ENCODE measurements around the gene LETM1. TPM values are rescaled to one million over a fixed set of nuclear protein-coding genes. Genes with fewer than 3 reads are reported as not detected.

Gene LETM1
- total RNA-seq, 1 experiment from 2014 or later, result 102 TPM

DNA sequence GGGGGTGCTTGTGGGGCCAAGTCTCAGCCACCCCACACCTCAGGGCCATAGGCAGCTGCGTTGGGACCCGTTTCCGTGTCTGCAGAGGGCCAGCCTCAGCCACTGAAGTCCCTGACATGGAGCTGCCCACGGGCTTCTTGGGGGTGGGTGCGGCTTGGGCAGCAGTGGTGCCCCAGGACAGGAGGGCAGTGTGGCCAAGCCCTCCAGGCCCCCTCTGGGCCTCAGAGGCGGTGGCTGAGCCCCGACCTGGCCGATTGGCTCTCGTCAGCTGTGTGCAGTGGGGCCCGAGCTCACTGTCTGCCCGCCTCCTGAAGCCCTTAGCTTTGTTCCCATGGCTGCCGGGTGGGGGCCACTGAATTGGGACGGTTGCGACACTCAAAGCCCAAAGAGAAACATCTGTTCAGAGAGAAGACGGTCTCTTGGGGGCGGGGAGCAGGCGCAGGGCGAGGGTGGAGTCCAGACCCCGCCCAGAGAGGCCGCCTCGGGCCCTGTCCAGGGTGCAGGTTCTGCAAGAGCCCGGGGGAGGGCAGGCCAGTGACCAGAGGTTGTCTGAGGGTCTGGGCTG lies 53.7 kb downstream of the LETM1 start:
- POLR2A ChIA-PET (ENCODE audit: low non-redundant PET), result no interaction called here
- H3K4me3 ChIP-seq (ENCODE audit: low read depth, low read length, poor library complexity, severe bottlenecking), result no peak overlapping the region

DNA sequence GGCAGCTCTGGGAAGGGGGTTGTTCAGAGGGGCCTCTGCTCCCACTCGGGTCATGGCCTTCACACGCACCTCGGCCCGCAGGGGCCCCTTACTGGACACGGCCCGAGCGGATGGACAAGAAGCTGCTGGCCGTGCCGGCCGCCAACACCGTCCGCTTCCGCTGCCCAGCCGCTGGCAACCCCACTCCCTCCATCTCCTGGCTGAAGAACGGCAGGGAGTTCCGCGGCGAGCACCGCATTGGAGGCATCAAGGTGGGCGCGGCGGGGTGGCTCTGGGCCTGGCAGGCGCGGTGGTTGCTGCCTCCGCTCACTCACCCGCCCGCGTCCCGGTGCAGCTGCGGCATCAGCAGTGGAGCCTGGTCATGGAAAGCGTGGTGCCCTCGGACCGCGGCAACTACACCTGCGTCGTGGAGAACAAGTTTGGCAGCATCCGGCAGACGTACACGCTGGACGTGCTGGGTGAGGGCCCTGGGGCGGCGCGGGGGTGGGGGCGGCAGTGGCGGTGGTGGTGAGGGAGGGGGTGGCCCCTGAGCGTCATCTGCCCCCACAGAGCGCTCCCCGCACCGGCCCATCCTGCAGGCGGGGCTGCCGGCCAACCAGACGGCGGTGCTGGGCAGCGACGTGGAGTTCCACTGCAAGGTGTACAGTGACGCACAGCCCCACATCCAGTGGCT lies 54.5 kb downstream of the LETM1 start:
- BruUV-seq (replicated peaks), result no TSS peak
- ChIA-PET POLR2A (ENCODE audit: low non-redundant PET) (no interaction called here), CTCF (no interaction called here)
- Histone ChIP-seq H3K27ac (ENCODE audit: low read depth, low read length, poor library complexity, severe bottlenecking) (no peak overlapping the region), H3K36me3 (ENCODE audit: insufficient read depth, low read length, poor library complexity, severe bottlenecking) (no peaks in the 10 kb centered on the region), H3K27me3 (replicated peaks; ENCODE audit: insufficient read depth, low read depth, low read length, poor library complexity) (no peaks in the 10 kb centered on the region), H3K4me3 (ENCODE audit: low read depth, low read length, poor library complexity, severe bottlenecking) (no peak overlapping the region), H3K9me3 (ENCODE audit: low read depth, low read length, poor library complexity, severe bottlenecking) (no peaks in the 10 kb centered on the region), H3K4me1 (ENCODE audit: insufficient read depth, low read length, poor library complexity, severe bottlenecking) (no peaks in the 10 kb centered on the region)
- no peak for DNase-seq (ENCODE audit: low spot score)
- intact Hi-C loops (cut with micrococcal nuclease; ENCODE audit: unreplicated experiment), result no loop called here
- TF ChIP-seq EZH2 (IDR thresholded peaks at IDR 0.05; ENCODE audit: borderline replicate concordance, low read depth, low read length, poor library complexity, severe bottlenecking), result no peak
- TF ChIP-seq, protein P1, sequence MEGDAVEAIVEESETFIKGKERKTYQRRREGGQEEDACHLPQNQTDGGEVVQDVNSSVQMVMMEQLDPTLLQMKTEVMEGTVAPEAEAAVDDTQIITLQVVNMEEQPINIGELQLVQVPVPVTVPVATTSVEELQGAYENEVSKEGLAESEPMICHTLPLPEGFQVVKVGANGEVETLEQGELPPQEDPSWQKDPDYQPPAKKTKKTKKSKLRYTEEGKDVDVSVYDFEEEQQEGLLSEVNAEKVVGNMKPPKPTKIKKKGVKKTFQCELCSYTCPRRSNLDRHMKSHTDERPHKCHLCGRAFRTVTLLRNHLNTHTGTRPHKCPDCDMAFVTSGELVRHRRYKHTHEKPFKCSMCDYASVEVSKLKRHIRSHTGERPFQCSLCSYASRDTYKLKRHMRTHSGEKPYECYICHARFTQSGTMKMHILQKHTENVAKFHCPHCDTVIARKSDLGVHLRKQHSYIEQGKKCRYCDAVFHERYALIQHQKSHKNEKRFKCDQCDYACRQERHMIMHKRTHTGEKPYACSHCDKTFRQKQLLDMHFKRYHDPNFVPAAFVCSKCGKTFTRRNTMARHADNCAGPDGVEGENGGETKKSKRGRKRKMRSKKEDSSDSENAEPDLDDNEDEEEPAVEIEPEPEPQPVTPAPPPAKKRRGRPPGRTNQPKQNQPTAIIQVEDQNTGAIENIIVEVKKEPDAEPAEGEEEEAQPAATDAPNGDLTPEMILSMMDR (conservative IDR thresholded peaks at IDR 0.05; ENCODE audit: low read depth, low read length), result no peak

More for the DNA sequence above, 53.7 kb downstream of the LETM1 start:
- Histone ChIP-seq H3K27me3 (replicated peaks; ENCODE audit: insufficient read depth, low read depth, low read length, poor library complexity) (no peaks in the 10 kb centered on the region), H3K9me3 (ENCODE audit: low read depth, low read length, poor library complexity, severe bottlenecking) (no peaks in the 10 kb centered on the region), H3K27ac (ENCODE audit: low read depth, low read length, poor library complexity, severe bottlenecking) (no peak overlapping the region), H3K36me3 (ENCODE audit: insufficient read depth, low read length, poor library complexity, severe bottlenecking) (no peaks in the 10 kb centered on the region), H3K4me1 (ENCODE audit: insufficient read depth, low read length, poor library complexity, severe bottlenecking) (no peaks in the 10 kb centered on the region)
- TF ChIP-seq EZH2 (IDR thresholded peaks at IDR 0.05; ENCODE audit: borderline replicate concordance, low read depth, low read length, poor library complexity, severe bottlenecking), result no peak
- TF ChIP-seq, protein P1 (conservative IDR thresholded peaks at IDR 0.05; ENCODE audit: low read depth, low read length), result no peak
- no TSS peak for BruUV-seq (replicated peaks)
- DNase-seq (ENCODE audit: low spot score), result peak; percentile 63
- intact Hi-C loops (cut with micrococcal nuclease; ENCODE audit: unreplicated experiment), result no loop called here
- CTCF ChIA-PET, result interaction anchor here (0.8 kb wide), 1 partner anchor 53 kb away, joined by 3 read pairs; no protein-coding TSS in a partner anchor

DNA sequence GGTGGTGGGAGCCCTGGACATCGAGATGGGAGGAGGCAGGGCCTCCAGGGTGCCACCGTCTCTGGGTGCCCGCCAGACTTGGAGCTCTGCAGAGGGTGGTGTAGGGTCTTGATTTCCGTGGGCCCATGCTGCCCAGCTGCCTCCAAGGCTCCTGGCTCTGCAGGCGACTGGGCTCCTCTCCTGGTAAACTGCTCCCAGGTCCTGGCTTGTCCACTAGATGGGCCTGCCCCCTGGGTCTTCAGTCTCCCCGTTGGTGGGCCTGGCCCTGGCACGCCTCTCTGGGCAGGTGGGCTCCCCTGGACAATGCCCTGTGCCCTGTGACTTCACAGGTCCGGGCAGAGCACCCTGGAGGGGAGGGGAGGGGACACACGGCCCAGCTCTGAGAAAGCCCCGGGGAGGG lies 55.2 kb downstream of the LETM1 start:
- Histone ChIP-seq H3K36me3 (ENCODE audit: insufficient read depth, low read length, poor library complexity, severe bottlenecking) (no peaks in the 10 kb centered on the region), H3K27me3 (replicated peaks; ENCODE audit: insufficient read depth, low read depth, low read length, poor library complexity) (no peaks in the 10 kb centered on the region), H3K27ac (ENCODE audit: low read depth, low read length, poor library complexity, severe bottlenecking) (no peak overlapping the region), H3K4me1 (ENCODE audit: insufficient read depth, low read length, poor library complexity, severe bottlenecking) (no peaks in the 10 kb centered on the region), H3K4me3 (ENCODE audit: low read depth, low read length, poor library complexity, severe bottlenecking) (no peak overlapping the region), H3K9me3 (ENCODE audit: low read depth, low read length, poor library complexity, severe bottlenecking) (no peaks in the 10 kb centered on the region)
- BruUV-seq (replicated peaks), result no TSS peak
- intact Hi-C loops (cut with micrococcal nuclease; ENCODE audit: unreplicated experiment), result no loop called here
- TF ChIP-seq, protein P1 (conservative IDR thresholded peaks at IDR 0.05; ENCODE audit: low read depth, low read length), result no peak
- TF ChIP-seq EZH2 (IDR thresholded peaks at IDR 0.05; ENCODE audit: borderline replicate concordance, low read depth, low read length, poor library complexity, severe bottlenecking), result no peak
- DNase-seq (ENCODE audit: low spot score), result no peak
- ChIA-PET POLR2A (ENCODE audit: low non-redundant PET) (no interaction called here), CTCF (no interaction called here)

Measured in A673 (cell line).